SK-N-MC (cell line): ENCODE measurements around the gene CLCN3.
A peak's percentile ranks its signal among the peaks of the same experiment; 100 is the strongest.
"Not testable (repeated sequence)": the region's sequence is repeated elsewhere in the genome, so short reads cannot be mapped to it uniquely, and the experiment has no call there.

Source experiments
- DNase-seq: peaks from one replicate; pipeline ENCODE4 v3.0.0-alpha.2; 2011; ENCODE audit warnings: low read depth, low spot score
- H3K27ac ChIP-seq: fragments of 200-600 bp; sonication (generic); 2 replicates; pipeline ENCODE4 v1.5.1; 2016; ENCODE audit warnings: mixed run types
- H3K36me3 ChIP-seq: fragments of 200-600 bp; sonication (generic); 2 replicates; pipeline ENCODE4 v1.6.1; 2017; ENCODE audit warnings: antibody characterized with exemption, low read length, mixed read lengths; ENCODE audit not compliant: insufficient read depth
- H3K4me3 ChIP-seq: fragments of 200-600 bp; sonication (generic); 2 replicates; pipeline ENCODE4 v1.5.1; 2016
- H3K9ac ChIP-seq: fragments of 200-600 bp; sonication (generic); 2 replicates; pipeline ENCODE4 v1.8.0; 2017; ENCODE audit warnings: mixed run types, mixed read lengths; ENCODE audit not compliant: insufficient read length
- H3K9me3 ChIP-seq: fragments of 200-600 bp; sonication (generic); 2 replicates; pipeline ENCODE4 v1.6.1; 2017; ENCODE audit warnings: low read depth, mild to moderate bottlenecking, antibody characterized with exemption, low read length, moderate library complexity, mixed read lengths
- EZH2 ChIP-seq: fragments of 200-600 bp; sonication (generic); IDR thresholded peaks from one replicate; pipeline ENCODE4 v1.6.1; 2017; ENCODE audit warnings: antibody characterized with exemption
- FOXP2 ChIP-seq: optimal IDR thresholded peaks from 2 replicates; pipeline ENCODE3; 2011; ENCODE audit warnings: mild to moderate bottlenecking, moderate library complexity; ENCODE audit not compliant: insufficient read depth; ENCODE audit errors: extremely low read length, control extremely low read depth
- POLR2AphosphoS5 ChIP-seq: IDR thresholded peaks from 2 replicates; pipeline ENCODE4 v1.6.1; 2012; ENCODE audit warnings: mild to moderate bottlenecking, low read depth, low read length, borderline replicate concordance

The CLCN3 gene

DNA sequence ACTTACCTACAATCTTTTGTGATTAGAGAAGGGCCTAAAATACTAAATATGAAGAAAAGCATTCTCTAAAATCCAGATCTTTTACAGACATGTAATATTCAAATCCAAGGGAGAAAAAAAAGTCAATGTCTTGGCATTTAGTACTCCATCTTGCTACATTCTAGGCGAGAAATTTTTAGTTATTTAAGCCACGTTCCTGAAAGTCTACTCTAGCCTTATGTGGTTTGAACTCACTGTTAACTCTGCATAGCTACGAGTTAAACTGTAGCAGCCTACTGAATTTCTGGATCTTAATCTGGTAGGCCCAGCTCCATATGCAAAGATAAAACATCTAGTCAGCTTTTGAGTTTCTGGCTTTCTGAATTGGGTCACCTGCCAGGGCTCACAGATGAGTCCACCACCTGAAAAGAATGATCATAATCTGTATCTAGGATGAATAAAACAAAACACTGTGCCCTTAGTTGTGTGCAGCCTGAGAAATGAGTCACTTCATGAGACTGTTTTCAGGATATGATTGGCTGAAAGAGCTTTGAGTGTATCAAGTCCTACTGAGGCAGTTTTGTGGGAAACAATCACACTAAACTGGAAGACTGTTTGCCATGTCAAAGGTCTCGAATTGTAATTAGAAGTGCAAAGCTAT, 4.8 kb upstream of the CLCN3 start:
- Histone ChIP-seq H3K9me3 (no peaks in the 10 kb centered on the region), H3K9ac (no peak overlapping the region), H3K27ac (no peak overlapping the region), H3K4me3 (no peak overlapping the region), H3K36me3 (no peaks in the 10 kb centered on the region)
- TF ChIP-seq POLR2AphosphoS5 (no peak), FOXP2 (no peak), EZH2 (no peak)
- no peak for DNase-seq

DNA sequence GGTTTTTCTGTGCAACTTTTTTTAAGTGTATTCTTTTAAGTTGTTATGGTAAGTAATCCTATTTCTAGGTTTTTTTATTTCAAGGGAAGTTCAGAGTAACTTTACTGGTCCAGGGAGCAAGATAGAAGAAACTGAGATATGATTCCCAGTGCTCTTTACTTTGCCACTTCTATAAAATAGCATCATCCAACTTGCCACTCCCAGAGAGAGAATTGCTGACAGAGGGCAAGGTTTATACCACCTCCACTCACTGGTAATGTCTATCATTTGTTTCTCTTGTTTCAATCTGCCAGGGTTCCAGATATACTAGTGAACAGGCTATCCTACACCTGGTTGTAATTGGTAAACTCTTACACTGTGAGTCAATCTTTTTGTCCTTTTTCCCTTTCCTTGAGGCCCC, 3.5 kb upstream of the CLCN3 start:
- Histone ChIP-seq H3K36me3 (no peaks in the 10 kb centered on the region), H3K9ac (no peak overlapping the region), H3K27ac (no peak overlapping the region), H3K4me3 (no peak overlapping the region), H3K9me3 (no peaks in the 10 kb centered on the region)
- no peak for DNase-seq
- TF ChIP-seq POLR2AphosphoS5 (no peak), EZH2 (no peak), FOXP2 (no peak)

DNA sequence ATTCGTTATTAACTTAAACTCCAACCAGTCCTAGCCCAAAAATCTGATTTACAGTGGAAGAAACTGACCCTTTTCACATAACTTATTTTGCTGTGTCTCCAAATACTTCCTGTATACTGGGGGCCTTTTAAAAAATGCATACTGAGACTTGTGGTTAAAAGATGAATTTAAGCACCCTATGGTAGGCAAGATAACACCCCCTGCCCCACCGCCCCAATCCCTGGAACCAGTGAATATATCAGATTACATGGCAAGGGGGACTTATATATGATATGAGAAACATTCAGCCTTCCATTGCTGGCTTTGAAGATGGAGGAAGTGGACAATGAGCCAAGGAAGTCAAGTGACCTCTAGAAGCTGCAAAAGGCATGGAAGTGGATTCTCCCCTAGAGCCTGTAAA, 3.1 kb upstream of the CLCN3 start:
- Histone ChIP-seq H3K9ac (no peak overlapping the region), H3K36me3 (no peaks in the 10 kb centered on the region), H3K9me3 (no peaks in the 10 kb centered on the region), H3K4me3 (no peak overlapping the region), H3K27ac (no peak overlapping the region)
- TF ChIP-seq FOXP2 (no peak), POLR2AphosphoS5 (no peak), EZH2 (no peak)
- no peak for DNase-seq

DNA sequence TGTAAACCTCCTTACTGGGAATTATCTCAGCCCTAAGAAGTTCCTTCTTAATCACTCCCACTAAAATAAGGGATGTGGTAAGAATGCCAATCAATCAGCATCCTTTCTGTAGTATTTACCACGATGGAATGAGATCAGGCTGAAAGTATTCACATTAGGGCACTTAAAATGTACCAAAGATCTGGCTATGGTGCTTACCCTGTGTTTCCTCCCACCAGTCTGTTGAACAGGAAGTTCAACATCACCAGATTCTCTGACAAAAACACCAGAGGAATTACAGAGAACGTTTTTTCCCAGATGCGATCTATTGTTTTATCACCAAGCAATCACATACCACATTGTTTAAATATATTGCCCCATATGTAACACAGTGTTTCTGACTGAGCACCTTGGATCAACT, 2.1 kb upstream of the CLCN3 start:
- Histone ChIP-seq H3K9ac (no peak overlapping the region), H3K9me3 (no peaks in the 10 kb centered on the region), H3K27ac (no peak overlapping the region), H3K36me3 (no peaks in the 10 kb centered on the region), H3K4me3 (no peak overlapping the region)
- DNase-seq: no peak
- TF ChIP-seq POLR2AphosphoS5 (no peak), FOXP2 (no peak), EZH2 (no peak)

DNA sequence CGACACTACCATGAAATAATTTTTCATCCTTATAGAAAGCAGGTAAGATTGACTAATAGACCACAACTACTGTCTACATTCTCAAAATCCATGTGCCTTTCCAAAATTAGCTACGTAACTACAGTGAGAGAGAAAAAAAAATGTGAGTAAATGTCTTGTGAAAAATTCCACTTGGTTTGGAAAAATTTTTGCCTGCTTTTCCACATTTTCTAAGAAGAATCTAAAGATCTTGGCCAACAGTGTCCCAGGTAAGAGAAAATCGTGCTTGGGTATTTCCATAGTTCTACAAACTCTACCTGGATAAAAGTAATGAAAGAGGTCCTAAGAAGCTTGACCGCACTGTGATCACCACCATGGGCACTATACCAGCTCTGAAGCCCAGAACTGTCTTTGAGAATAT, 1.4 kb upstream of the CLCN3 start:
- Histone ChIP-seq H3K4me3 (no peak overlapping the region; the same call in 1 of the 2 replicates), H3K9ac (no peak overlapping the region), H3K27ac (no peak overlapping the region), H3K36me3 (no peaks in the 10 kb centered on the region), H3K9me3 (no peaks in the 10 kb centered on the region)
- TF ChIP-seq FOXP2 (no peak), POLR2AphosphoS5 (no peak), EZH2 (no peak)
- DNase-seq: no peak

DNA sequence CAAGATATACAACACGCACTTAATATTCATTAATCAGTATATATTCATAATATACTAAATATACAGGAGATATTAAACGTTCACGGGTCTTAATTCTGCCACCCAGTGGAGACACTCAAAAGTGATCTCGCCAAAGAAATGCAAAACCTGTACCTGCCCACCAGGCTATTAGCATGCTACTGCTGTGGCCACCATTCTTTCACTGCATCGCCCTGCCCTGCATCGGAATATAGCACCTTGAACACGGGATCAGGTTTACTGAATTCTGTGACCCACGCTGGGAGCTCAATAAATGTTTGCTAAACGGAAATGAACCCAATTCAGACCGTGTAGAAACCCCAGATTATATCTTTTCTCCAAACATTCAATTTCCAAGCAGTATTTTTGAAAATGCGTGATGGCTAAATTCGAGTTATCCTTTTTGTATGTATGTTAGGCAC, 840 bp upstream of the CLCN3 start:
- Histone ChIP-seq H3K9me3 (no peaks in the 10 kb centered on the region), H3K36me3 (no peaks in the 10 kb centered on the region), H3K4me3 (peak overlapping the region; percentile 84), H3K27ac (0 out of 2 replicates have a peak overlapping the region, but pooled peaks have one; percentile 15), H3K9ac (peak overlapping the region; percentile 91)
- TF ChIP-seq EZH2: no peak
- no peak for TF ChIP-seq POLR2AphosphoS5
- TF ChIP-seq FOXP2: no peak
- DNase-seq: no peak

DNA sequence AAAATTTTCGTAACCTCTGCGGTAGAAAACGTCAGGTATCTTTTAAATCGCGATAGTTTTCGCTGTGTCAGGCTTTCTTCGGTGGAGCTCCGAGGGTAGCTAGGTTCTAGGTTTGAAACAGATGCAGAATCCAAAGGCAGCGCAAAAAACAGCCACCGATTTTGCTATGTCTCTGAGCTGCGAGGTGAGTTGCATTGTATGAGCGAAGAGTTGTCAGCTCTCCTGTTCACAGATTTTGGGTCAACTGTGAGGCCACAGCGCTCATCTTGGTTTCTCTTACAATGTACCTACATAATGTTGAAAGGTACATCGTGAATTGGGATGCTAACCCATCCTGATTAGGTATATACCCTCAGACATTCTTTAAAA, 486 bp downstream of the CLCN3 start:
- no peak for DNase-seq

DNA sequence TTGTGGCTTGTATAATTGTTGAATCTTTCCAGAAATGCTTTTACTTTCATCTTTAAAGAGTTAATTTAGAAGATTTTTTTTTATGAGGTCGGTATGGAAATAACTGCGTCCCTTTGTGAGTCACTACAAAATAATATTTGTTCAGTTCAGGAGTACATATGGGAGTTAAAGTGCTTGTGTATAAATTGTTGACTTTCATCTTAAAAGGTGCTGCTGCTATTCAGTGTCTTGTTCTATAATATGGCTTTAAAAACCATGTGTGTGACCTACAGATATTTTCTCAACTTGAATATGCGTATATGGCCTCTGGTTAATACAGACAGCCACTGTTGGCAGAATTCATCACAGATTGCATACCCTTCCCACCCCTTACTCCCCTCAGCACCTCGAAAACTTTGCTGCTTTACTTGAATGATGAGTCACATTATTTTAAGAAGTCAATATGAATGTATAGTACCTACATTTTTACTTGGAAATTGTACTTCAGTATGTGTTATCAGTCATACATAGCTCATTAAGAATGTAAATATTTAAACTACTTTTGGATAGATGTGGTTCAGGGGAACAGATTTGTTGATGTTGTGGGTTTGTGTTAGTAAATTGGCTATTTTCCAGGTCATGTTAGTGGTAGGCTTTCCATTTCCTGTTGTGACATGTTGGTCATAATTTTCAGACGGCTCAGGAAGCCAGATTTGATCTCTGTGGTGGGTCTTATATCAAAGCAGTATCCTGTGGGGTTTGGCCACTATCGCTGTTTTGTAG, 1.5 kb downstream of the CLCN3 start:
- TF ChIP-seq EZH2 (no peak), POLR2AphosphoS5 (no peak; the same call in 1 of the 2 replicates), FOXP2 (no peak)
- Histone ChIP-seq H3K27ac (peak overlapping the region; percentile 80), H3K36me3 (no peaks in the 10 kb centered on the region), H3K9ac (peak overlapping the region; percentile 91), H3K9me3 (no peaks in the 10 kb centered on the region), H3K4me3 (peak overlapping the region; percentile 84)
- no peak for DNase-seq

More for the DNA sequence above, 486 bp downstream of the CLCN3 start:
- peak overlapping the region; percentile 84 for H3K4me3 ChIP-seq
- TF ChIP-seq POLR2AphosphoS5 (no peak), FOXP2 (no peak), EZH2 (no peak)
- peak overlapping the region; percentile 91 for H3K9ac ChIP-seq
- H3K27ac ChIP-seq: peak overlapping the region; percentile 48; the same call in 1 of the 2 replicates
- H3K36me3 ChIP-seq: no peaks in the 10 kb centered on the region
- no peaks in the 10 kb centered on the region for H3K9me3 ChIP-seq

DNA sequence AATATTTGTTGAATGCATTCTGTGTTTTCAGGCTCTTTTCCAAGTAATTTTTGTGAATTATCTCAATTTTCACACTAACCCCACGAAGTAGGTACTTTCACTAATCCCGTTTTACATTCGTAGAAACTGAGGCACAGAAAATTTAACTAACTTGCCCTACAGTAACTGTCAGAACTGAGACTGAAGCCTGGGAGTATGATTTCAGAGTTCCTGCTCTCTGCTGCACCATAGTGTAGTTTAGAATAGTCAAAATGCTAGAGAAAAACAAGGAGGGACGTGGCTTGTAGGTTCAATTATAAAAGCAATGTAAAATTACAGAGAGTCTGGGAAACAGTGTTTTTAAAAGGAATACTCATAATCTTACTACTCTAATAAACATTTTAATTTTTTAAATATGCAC, 2.2 kb downstream of the CLCN3 start:
- no peak for TF ChIP-seq POLR2AphosphoS5
- no peak for TF ChIP-seq EZH2
- TF ChIP-seq FOXP2: no peak
- H3K36me3 ChIP-seq: no peaks in the 10 kb centered on the region
- no peak for DNase-seq
- peak overlapping the region; percentile 84 for H3K4me3 ChIP-seq
- H3K27ac ChIP-seq: peak overlapping the region; percentile 80
- no peaks in the 10 kb centered on the region for H3K9me3 ChIP-seq
- peak overlapping the region; percentile 91 for H3K9ac ChIP-seq

DNA sequence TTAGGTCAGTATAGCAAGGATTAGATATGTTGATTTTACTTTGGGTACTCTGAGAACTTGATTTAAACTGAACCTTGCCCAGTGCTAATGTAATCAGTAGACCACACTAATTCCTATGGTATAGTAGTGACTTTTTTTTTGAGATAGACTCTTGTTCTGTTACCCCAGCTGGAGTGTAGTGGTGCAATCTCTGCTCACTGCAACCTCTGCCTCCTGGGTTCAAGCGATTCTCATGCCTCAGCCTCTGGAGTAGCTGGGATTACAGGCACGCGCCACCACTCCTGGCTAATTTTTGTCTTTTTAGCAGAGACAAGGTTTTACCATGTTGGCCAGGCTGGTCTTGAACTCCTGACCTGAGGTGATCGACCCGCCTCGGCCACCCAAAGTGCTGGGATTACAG, 3.6 kb downstream of the CLCN3 start:
- H3K9me3 ChIP-seq, H3K27ac ChIP-seq, H3K4me3 ChIP-seq, H3K9ac ChIP-seq, H3K36me3 ChIP-seq, DNase-seq: not testable (repeated sequence)
